ENCODE results near the gene KLF16.

DNA sequence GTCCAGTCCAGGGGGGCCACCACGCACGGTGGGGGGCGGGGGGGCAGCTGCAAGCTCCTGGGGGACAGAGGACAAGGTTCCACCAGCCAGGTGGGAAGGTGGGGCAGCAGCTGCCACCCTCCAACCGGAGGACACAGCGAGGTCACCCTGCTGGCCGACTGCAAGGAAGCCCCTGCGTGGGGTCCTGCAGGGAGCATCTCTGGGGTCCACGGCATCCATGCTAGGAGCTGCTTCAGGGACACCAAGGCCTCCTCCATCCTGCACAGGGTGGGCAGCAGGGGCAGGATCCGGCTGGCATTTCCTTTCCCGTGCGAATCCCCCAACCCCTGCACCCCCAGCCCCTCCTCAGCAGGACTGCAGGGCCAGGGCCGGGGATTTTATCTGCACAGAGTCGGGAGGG lies 8.3 kb upstream of the KLF16 start:
- TF ChIP-seq, protein P1, sequence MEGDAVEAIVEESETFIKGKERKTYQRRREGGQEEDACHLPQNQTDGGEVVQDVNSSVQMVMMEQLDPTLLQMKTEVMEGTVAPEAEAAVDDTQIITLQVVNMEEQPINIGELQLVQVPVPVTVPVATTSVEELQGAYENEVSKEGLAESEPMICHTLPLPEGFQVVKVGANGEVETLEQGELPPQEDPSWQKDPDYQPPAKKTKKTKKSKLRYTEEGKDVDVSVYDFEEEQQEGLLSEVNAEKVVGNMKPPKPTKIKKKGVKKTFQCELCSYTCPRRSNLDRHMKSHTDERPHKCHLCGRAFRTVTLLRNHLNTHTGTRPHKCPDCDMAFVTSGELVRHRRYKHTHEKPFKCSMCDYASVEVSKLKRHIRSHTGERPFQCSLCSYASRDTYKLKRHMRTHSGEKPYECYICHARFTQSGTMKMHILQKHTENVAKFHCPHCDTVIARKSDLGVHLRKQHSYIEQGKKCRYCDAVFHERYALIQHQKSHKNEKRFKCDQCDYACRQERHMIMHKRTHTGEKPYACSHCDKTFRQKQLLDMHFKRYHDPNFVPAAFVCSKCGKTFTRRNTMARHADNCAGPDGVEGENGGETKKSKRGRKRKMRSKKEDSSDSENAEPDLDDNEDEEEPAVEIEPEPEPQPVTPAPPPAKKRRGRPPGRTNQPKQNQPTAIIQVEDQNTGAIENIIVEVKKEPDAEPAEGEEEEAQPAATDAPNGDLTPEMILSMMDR (IDR thresholded peaks at IDR 0.05; ENCODE audit: low read length), result no peak
- TF ChIP-seq EZH2 (optimal IDR thresholded peaks at IDR 0.05; ENCODE audit: low read depth, low read length) (no peak), EZH2phosphoT487 (IDR thresholded peaks at IDR 0.05; ENCODE audit: low read length) (no peak)

All from MM.1S (cell line).